Hematopoietic multipotent progenitor cell treated with erythropoietin and hydrocortisone succinate and interleukin-3 and kit ligand, for 8 days (in vitro differentiated cells): ENCODE results near the gene GSTA2.
"Not testable (repeated sequence)": the region's sequence is repeated elsewhere in the genome, so short reads cannot be mapped to it uniquely, and the experiment has no call there.

ENCODE experiments used
- DNase-seq: peaks from one replicate; pipeline ENCODE4 v3.0.0-alpha.2; 2015

The GSTA2 gene

DNA sequence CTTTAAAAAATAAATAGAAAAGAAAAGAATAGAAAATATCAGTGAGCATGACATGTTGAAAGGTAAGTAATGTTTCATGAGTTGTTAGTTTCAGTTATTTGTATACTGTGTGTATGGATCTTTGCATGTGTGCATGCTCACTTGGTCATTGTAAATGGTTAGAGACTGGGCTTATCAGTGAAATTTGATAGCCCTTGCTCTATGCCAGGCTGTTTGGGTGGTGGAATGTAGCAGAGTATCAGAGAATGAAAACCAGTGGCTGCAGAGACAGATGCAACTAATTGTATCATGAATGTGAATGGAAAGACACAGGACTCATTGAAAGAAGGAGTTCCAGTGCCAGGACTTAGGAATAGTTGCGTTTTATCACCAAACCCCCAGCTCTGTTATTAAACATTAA, 4.2 kb downstream of the GSTA2 start:
- DNase-seq: no peak

DNA sequence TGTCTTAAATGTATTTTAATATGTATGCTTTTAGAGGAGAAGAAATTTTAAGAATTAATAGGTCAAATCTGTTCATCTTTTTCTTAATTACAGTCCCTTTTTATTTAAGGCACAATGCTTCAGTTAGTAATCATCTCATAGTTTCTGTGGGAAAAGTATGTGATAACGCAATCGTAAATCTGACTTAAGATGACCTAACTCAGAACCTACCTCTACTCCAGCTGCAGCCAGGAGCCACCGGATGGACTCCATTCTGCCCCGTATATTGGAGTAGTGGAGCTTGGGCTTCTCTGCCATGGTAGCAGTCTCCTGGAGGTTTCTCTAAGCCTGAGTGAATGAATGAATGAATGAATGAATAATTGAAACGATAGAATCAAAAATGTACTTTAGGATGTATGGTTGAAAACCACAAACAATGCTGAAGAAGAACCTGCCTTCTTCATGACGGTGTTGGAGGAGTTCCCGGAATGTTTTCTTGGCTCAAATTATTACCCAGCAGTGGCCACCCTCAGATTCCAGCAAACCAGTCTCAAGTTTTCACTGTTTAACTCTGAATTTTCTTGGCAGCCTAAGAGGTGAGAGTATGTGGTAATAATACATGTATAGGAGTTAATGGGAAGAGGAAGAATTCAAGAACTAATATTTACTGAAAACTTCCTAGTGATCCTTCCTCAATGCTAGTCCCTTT, 5.5 kb downstream of the GSTA2 start:
- not testable (repeated sequence) for DNase-seq

- no peak for DNase-seq
These were observed 8.8 kb downstream of the GSTA2 start for GRCh38 chr6:52754443-52754842.

- DNase-seq: not testable (repeated sequence)
These were observed 10.1 kb downstream of the GSTA2 start for GRCh38 chr6:52753137-52753536.

DNA sequence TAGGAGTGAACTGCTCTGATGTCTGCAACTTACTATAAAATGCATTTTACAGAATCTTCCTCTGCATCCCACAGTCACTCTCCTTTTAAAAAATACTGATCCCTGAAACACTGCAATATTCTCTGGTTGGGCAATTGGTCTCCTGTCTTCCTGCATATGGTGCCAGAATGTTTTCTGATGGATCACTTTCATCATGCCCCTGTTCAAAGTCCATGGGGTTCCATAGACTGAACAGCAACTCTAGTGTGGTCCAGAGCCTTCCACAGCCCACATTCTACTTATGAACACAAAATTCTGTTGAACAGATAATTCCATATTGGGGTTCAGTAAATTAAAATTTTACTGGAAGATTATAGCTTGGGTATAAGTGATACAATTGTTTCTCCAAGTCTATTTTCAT, 11.0 kb downstream of the GSTA2 start:
- no peak for DNase-seq

- no peak for DNase-seq
These were observed 13.6 kb downstream of the GSTA2 start for GRCh38 chr6:52749556-52750152.

DNA sequence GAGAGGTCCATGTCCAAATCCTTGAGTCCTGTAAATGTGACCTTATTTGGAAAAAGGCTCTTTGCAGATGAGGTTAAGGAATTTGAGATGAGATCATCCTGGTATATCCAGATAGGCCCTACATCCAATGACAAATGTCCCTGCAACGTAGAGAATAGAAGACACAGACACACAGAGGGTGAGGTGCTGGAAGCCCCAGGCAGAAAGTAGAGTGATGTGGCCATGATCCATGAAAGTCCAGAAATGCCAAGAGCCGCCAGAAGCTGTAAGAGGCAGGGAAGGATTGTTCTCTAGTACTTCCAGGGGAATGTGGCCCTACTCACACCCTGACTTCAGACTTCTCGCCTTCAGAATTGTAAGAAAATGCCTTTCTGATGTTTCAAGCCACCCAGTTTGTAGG, 16.0 kb downstream of the GSTA2 start:
- not testable (repeated sequence) for DNase-seq

DNA sequence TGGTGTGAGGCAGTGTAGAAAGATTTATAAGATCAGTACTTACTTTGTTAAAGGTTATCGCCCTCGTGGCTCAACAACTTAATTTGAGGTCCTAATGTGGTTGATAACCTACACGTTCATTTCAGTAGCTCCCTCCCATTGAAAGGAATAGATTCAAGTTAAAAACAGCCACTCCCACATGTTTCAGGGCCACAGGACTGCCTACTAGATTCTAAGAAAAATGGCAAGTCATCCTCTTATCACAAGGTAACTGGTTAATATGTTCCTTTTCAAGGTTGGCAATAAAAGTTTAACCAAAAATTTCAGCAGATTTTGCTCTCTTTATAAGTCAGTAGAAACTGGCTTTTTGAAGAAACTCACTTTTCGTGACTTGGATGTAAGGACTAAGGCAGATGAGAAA, 17.1 kb downstream of the GSTA2 start:
- peak; percentile 43 for DNase-seq

- no peak for DNase-seq
These were observed 17.5 kb downstream of the GSTA2 start for GRCh38 chr6:52745764-52746201.

DNA sequence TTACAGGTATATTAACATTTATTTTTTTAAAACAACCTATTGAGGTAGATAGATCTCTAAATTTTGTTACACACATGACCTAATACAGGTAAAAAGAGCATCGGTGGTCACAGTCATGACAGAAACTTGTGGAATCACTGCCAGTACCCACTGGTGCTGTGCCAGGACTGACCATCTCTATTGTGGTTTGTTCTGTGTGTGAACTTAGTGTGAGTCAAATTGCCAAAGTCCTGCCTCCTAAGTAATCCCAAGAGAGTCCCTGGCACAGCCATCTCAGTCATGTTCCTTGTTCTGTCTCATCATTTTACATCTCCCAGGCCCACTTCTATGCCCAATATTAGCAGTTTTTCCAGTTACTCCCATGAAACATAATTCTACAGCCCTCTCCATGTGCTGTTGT, 21.4 kb downstream of the GSTA2 start:
- no peak for DNase-seq

DNA sequence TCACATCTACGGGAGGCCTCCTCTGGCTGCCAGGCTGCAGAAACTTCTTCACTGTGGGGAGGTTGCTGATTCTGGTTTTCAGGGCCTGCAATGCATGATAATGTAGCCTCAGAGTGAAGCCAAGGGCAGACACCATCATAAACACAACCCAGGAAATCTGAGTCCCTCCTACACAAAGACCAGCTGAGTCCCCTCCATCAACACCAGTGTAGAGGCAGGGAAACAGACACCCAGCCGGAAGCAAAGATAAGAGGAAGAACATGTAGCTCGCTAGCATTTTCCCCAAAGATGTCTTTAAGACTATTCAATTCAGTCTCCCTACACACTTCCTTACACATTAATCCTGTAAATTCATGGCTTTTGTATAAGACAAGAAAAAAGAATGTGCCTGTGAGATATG, 23.6 kb downstream of the GSTA2 start:
- no peak for DNase-seq

GRCh38 chr6:52739134-52739533, 24.1 kb downstream of the GSTA2 start:
- DNase-seq: no peak

DNA sequence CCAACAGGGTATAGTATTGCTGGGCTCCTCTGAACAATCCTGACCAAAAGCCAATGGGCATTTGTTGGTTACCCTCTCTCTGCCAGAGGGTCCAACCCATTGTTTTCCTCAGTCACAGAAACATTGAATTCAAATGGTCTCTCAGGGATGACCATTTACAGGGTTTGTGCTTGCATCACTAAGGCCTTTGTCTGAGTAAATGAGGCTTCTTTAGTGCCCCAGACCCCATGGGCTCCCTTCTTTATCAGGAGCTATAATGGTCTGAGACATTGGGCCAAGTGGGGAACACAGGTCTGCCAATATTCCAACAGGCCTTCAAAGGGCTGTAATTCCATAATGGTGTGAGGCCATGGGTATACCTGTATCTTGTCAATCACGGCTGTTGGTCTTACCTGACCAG, 27.1 kb downstream of the GSTA2 start:
- DNase-seq: no peak

GRCh38 chr6:52735071-52735470, 28.2 kb downstream of the GSTA2 start:
- no peak for DNase-seq

DNA sequence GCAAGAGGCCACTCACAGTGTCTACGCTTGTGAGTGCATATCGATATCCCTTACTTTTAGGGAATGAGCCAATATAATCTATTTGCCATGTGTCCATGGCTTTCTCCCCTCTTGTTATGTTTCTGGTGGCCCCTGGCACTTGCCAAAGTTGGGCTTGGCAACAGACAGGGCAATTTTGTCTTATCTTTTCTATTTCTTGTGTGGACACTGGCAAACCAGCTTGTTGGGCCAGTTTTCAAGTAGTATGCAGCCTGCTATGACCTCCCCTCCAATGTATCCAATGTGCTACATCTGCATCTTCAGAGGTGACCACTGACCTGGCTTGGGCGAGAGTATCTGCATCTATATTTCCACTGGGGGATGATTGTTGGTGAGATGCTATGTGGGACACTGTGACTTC, 29.2 kb downstream of the GSTA2 start:
- DNase-seq: no peak

DNA sequence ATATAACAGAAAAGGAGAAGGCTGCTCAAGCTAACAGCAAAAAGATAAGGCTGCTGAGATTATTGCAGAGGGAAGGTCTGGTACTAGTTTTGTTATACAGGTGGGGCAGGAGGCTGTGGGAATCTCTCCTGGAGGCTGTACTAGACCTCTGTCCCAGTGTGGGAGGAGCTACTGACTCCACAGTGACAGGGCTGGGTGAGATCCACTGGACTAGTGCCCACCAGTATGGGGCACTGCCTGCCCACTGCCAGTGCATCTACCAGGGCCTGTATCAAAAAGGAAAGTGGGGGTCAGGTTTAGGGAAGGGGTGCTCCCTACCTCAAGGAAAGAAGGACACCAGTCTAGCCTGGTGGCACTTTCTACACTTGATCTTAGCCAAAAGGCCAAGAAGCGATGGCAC, 30.1 kb downstream of the GSTA2 start:
- DNase-seq: no peak

DNA sequence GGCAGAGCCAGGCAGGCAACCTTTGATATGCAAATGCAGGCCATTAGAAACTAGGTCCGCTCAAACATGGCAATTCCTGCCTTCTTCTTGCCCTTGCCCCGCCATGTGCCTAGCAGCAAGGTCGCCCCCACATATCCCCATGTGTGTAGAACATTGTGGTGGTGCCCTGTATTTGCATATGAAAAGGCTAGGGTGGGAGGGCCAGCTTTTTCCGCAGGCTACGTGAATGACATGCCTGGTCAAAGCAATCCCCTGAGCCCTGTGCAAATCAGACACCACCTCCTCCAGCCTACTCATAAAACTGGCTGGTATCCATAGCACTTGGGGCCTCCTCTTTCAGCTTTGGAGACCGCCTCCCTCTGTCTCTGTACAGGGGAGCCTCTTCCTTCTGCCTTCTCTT, 31.6 kb downstream of the GSTA2 start:
- DNase-seq: no peak

DNA sequence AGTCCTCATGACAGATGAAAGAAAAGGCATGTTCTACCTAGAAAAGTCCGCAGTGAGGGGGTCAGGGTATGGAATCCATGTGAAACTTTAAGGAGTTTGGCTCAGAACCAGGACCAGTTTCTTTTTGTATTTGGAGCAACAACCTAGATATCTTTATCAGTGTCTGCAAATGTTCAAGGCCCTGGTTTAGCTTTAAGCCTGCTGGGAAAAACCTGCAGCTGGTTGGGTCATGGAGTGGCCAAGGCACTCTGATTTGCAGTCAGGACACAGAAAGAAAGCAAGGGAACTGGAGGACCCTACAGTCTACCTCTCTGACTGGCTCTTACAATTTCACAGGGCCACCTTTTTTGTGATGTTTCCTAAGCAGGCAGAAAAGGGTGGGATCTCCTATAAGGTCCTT, 33.7 kb downstream of the GSTA2 start:
- no peak for DNase-seq

DNA sequence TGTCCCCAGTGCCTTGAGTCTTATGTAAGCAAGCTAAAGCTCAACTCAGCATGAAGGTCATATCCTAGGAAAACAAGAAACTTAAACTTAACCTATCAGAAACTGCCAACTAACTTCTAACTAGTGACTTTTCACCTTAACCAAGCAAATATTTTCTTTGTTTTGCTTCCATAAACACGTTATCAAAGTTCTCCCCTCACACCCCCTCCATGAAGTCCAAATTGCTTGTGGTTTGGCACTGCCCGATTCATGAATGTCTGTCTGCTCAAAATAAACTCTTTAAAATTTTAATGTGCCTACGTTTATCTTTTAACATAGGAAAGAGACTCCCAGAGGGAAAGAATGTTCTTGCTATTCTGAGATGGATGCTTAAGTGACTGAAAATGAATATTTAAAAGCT, 34.9 kb downstream of the GSTA2 start:
- no peak for DNase-seq

- DNase-seq: no peak
These were observed 35.4 kb downstream of the GSTA2 start for GRCh38 chr6:52727908-52728307.

GRCh38 chr6:52726741-52727535, 36.3 kb downstream of the GSTA2 start:
- no peak for DNase-seq

- no peak for DNase-seq
These were observed 37.1 kb downstream of the GSTA2 start for GRCh38 chr6:52726193-52726542.

GRCh38 chr6:52725535-52726192, 37.6 kb downstream of the GSTA2 start:
- DNase-seq: no peak

GRCh38 chr6:52725143-52725534, 38.1 kb downstream of the GSTA2 start:
- DNase-seq: no peak
